RWPE1 (cell line): ENCODE measurements around the gene CAPN3.

Experiments
- CTCF ChIA-PET: fragments of 350-600 bp; sonication (Branson Sonifier 250); formaldehyde crosslinking; extraction: SDS; loops from one replicate; lab custom pipeline; 2021; lab: Yijun Ruan, JAX
- POLR2A ChIA-PET: fragments of 400-600 bp; formaldehyde crosslinking; extraction: SDS; loops from one replicate; lab custom pipeline; 2020; ENCODE audit warnings: antibody characterized with exemption; ENCODE audit not compliant: low non-redundant PET; lab: Yijun Ruan, JAX
- DNase-seq: peaks from one replicate; pipeline ENCODE4 v3.0.0; 2012; ENCODE audit warnings: low spot score
- H3K27ac ChIP-seq: fragments of 450-650 bp; 2 replicates; pipeline ENCODE4 v1.5.1; 2017
- CTCF ChIP-seq: fragments of 450-650 bp; conservative IDR thresholded peaks from 2 replicates; pipeline ENCODE4 v1.5.1; 2017; ENCODE audit warnings: low read depth, mild to moderate bottlenecking

Gene CAPN3

GRCh38 chr15:42392309-42393024 lies 33.2 kb downstream of the CAPN3 start:
- CTCF ChIA-PET = interaction anchor here (0.6 kb wide), 1 partner anchor 431 kb away, joined by 3 read pairs; no protein-coding TSS in a partner anchor
- DNase-seq = no peak

GRCh38 chr15:42394106-42394505 lies 34.8 kb downstream of the CAPN3 start:
- CTCF ChIA-PET = no interaction called here
- no peak overlapping the region for H3K27ac ChIP-seq
- no peak for TF ChIP-seq CTCF
- POLR2A ChIA-PET = no interaction called here
- DNase-seq = no peak

More at GRCh38 chr15:42392309-42393024, 33.2 kb downstream of the CAPN3 start:
- H3K27ac ChIP-seq = no peak overlapping the region
- TF ChIP-seq CTCF = no peak
- POLR2A ChIA-PET = no interaction called here

- TF ChIP-seq CTCF = no peak
- ChIA-PET POLR2A (no interaction called here), CTCF (interaction anchor here (0.7 kb wide), 1 partner anchor 28 kb away, joined by 3 read pairs; no protein-coding TSS in a partner anchor)
- no peak overlapping the region for H3K27ac ChIP-seq
- DNase-seq = no peak
These were observed 36.5 kb downstream of the CAPN3 start for GRCh38 chr15:42395838-42396237.

GRCh38 chr15:42401544-42402454 lies 42.5 kb downstream of the CAPN3 start:
- H3K27ac ChIP-seq = no peak overlapping the region
- DNase-seq = no peak
- ChIA-PET CTCF (interaction anchor here (0.6 kb wide), 1 partner anchor 144 kb away, joined by 4 read pairs; no protein-coding TSS in a partner anchor), POLR2A (interaction anchor here (0.6 to 0.7 kb wide), 2 partner anchors 128 to 1150 kb away, joined by 4 to 7 read pairs; partner anchors contain the start of gene TMEM87A)
- TF ChIP-seq CTCF = no peak

DNA sequence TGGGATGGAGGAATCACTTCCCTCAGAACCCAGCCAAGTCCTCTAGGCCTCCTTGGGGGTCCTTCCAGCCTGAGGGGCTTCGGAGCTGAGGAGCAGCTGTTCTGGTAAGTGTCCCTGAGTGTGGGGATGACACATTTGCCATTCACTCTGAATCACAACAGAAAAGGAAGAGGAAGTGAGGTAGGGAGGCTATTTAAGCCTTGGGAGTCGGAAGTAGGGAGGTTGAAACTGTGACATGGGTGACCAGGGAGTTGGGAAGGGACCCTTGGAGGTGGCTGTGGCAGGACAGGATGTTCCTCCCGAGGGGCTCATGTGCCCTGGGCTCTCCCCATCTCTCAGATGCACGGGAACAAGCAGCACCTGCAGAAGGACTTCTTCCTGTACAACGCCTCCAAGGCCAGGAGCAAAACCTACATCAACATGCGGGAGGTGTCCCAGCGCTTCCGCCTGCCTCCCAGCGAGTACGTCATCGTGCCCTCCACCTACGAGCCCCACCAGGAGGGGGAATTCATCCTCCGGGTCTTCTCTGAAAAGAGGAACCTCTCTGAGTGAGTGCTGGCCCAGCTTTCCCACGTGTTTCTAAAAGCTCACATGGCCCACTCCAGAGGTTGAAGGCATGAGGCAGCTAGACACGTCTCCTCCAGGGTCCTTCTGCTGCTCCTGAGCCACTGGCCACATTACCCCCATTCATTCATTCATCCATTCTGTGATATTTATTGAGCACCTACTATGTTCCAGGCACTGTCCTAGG lies 43.3 kb downstream of the CAPN3 start:
- no peak for DNase-seq
- no peak for TF ChIP-seq CTCF
- ChIA-PET CTCF (no interaction called here), POLR2A (no interaction called here)
- no peak overlapping the region for H3K27ac ChIP-seq

- no peak for TF ChIP-seq CTCF
- ChIA-PET POLR2A (no interaction called here), CTCF (no interaction called here)
- DNase-seq = no peak
- H3K27ac ChIP-seq = no peak overlapping the region
These were observed 44.1 kb downstream of the CAPN3 start for GRCh38 chr15:42403389-42403788.
